ENCODE measurements around the gene UBAC2. TPM values are rescaled to one million over a fixed set of nuclear protein-coding genes. Genes with fewer than 3 reads are reported as not detected.
A peak's percentile ranks its signal among the peaks of the same experiment; 100 is the strongest.

Gene UBAC2
- total and polyA plus RNA-seq, 2 donors: 42.8 to 69.1 TPM

DNA sequence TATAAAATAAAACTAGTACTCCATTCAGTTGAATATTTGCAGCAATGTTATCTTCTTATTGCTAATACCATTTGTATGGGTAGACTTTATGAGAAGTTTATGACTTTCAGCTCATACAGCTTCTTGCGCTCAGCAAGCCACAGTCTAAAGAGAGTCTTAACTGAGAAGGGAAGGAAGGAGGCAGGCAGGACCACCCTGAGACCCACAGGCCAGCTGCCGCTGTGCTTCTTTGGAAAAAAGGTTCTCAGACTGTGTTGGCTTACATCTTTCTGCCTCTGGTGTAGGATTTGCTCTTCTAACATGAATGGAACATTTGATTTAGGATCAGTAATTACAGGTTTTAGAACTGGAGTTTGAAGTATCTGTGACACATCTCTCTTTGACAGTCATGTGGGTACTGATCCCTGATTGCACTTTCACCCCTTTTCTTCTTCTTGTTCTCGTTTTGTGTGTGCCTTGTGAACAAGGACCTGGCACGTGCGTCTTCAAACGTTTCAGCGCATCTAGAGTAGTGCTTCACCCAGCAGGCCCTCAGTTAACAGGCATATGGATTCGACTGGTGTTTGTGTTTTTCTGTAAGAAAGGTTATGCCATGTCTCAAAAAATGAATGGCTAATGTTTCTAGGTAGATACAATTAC lies 64.6 kb downstream of the UBAC2 start:
- no peak overlapping the region for H3K4me3 ChIP-seq (ENCODE audit: low read length in 2 of 2)
- H3K36me3 ChIP-seq (ENCODE audit: control insufficient read depth in 2 of 2, insufficient read depth in 2 of 2, low read length in 1 of 2): peaks cover 0 to 9% of the 10 kb centered on the region in 2 donors
- no peaks in the 10 kb centered on the region for H3K9me3 ChIP-seq (ENCODE audit: control insufficient read depth in 2 of 2, insufficient read depth in 1 of 2, low read length in 1 of 2)
- WGBS: 89% methylated on average over 8 of the region's 8 CpGs
- peaks cover 0 to 10% of the 10 kb centered on the region in 2 donors for H3K4me1 ChIP-seq (ENCODE audit: control insufficient read depth in 2 of 2, insufficient read depth in 2 of 2, low read length in 2 of 2)
- H3K27me3 ChIP-seq (ENCODE audit: control insufficient read depth in 2 of 2, insufficient read depth in 1 of 2, low read length in 1 of 2): no peaks in the 10 kb centered on the region
- no peak overlapping the region for H3K27ac ChIP-seq (ENCODE audit: low read depth in 1 of 2, low read length in 1 of 2)
- no peak for DNase-seq (ENCODE audit: low read depth in 6 of 9, low spot score in 9 of 9)

DNA sequence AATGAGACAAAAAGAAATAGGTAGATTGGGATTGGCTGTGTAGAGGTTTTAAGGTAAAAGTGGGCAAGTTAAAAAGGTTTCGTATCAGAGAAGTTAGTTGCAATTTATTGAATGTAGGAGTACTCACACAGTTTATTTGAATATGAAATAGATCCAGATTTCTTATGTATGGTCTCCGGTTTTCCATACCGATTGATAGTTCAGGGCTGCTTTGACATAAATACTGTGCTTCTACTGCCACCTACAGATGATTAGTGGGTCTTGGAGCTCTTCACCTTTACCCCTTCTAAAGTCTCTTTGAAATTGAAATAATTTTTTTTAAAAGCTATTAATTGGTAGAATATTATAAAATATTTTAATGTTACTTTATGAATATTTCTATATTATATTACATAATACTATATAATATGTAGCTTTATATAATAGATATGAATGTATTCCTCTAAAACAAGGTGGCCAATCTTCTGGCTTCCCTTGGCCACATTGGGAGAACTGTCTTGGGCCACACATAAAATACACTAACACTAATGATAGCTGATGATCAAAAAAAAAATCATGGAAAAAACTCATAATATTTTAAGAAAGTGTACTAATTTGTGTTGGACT lies 65.3 kb downstream of the UBAC2 start:
- H3K4me1 ChIP-seq (ENCODE audit: control insufficient read depth in 2 of 2, insufficient read depth in 2 of 2, low read length in 2 of 2): peaks cover 0 to 10% of the 10 kb centered on the region in 2 donors
- no peak overlapping the region for H3K4me3 ChIP-seq (ENCODE audit: low read length in 2 of 2)
- no peaks in the 10 kb centered on the region for H3K9me3 ChIP-seq (ENCODE audit: control insufficient read depth in 2 of 2, insufficient read depth in 1 of 2, low read length in 1 of 2)
- no peak overlapping the region for H3K27ac ChIP-seq (ENCODE audit: low read depth in 1 of 2, low read length in 1 of 2)
- peaks cover 0 to 9% of the 10 kb centered on the region in 2 donors for H3K36me3 ChIP-seq (ENCODE audit: control insufficient read depth in 2 of 2, insufficient read depth in 2 of 2, low read length in 1 of 2)
- peak in 5 of 9 donors; percentile 29 to 74 (median 48) for DNase-seq (ENCODE audit: low read depth in 6 of 9, low spot score in 9 of 9)
- 53% methylated on average over 3 of the region's 3 CpGs for WGBS
- no peaks in the 10 kb centered on the region for H3K27me3 ChIP-seq (ENCODE audit: control insufficient read depth in 2 of 2, insufficient read depth in 1 of 2, low read length in 1 of 2)

DNA sequence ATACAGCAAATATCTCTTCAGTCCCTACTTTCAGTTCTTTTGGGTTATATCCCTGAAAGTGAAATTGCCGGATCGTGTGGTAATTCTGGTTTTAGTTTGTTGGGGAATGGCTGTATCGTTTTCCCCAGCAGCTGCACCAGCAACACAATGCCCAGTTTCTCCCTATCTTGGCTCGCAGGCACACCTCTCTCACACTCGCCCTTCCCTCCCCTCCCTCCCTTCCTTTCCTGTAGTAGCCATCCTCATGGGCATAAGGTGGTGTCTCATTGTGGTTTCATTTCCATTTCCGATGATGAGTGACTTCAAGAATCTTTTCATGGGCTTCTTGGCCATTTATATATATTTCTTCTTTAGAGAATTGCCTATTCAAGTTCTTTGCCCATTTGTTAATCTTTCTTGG lies 66.2 kb downstream of the UBAC2 start:
- no peak overlapping the region for H3K4me3 ChIP-seq (ENCODE audit: low read length in 2 of 2)
- H3K9me3 ChIP-seq (ENCODE audit: control insufficient read depth in 2 of 2, insufficient read depth in 1 of 2, low read length in 1 of 2): no peaks in the 10 kb centered on the region
- H3K36me3 ChIP-seq (ENCODE audit: control insufficient read depth in 2 of 2, insufficient read depth in 2 of 2, low read length in 1 of 2): peaks cover 0 to 15% of the 10 kb centered on the region in 2 donors
- no peak overlapping the region for H3K27ac ChIP-seq (ENCODE audit: low read depth in 1 of 2, low read length in 1 of 2)
- peaks cover 0 to 10% of the 10 kb centered on the region in 2 donors for H3K4me1 ChIP-seq (ENCODE audit: control insufficient read depth in 2 of 2, insufficient read depth in 2 of 2, low read length in 2 of 2)
- no peaks in the 10 kb centered on the region for H3K27me3 ChIP-seq (ENCODE audit: control insufficient read depth in 2 of 2, insufficient read depth in 1 of 2, low read length in 1 of 2)
- WGBS: 95% methylated on average over 6 of the region's 6 CpGs
- no peak for DNase-seq (ENCODE audit: low read depth in 6 of 9, low spot score in 9 of 9)

DNA sequence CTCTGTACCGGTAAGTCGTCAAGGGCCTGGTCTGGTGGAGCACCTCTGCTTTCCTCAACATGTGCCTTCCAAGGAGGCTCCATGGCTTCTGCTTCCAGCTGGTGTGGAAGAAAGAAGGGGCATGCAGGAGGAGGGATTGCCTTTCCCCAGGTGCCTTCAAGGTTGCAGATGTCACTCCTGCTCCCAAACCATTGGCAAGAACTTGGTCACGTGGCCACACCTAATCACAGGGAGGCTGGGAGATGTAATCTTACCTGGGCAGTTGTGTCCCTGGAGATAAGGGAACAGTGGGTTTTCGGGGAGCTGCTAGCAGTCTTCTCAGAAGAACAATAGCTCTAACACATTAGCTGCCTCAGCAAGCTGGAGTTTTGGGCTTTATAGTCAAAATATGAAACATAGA lies 67.3 kb downstream of the UBAC2 start:
- Histone ChIP-seq H3K9me3 (ENCODE audit: control insufficient read depth in 2 of 2, insufficient read depth in 1 of 2, low read length in 1 of 2) (peaks cover 2 to 4% of the 10 kb centered on the region in 2 donors), H3K27me3 (ENCODE audit: control insufficient read depth in 2 of 2, insufficient read depth in 1 of 2, low read length in 1 of 2) (no peaks in the 10 kb centered on the region), H3K4me3 (ENCODE audit: low read length in 2 of 2) (no peak overlapping the region), H3K27ac (ENCODE audit: low read depth in 1 of 2, low read length in 1 of 2) (no peak overlapping the region), H3K36me3 (ENCODE audit: control insufficient read depth in 2 of 2, insufficient read depth in 2 of 2, low read length in 1 of 2) (peaks cover 3 to 23% of the 10 kb centered on the region in 2 donors), H3K4me1 (ENCODE audit: control insufficient read depth in 2 of 2, insufficient read depth in 2 of 2, low read length in 2 of 2) (peaks cover 0 to 10% of the 10 kb centered on the region in 2 donors)
- no peak for DNase-seq (ENCODE audit: low read depth in 6 of 9, low spot score in 9 of 9)
- WGBS: 99% methylated on average over 4 of the region's 4 CpGs

DNA sequence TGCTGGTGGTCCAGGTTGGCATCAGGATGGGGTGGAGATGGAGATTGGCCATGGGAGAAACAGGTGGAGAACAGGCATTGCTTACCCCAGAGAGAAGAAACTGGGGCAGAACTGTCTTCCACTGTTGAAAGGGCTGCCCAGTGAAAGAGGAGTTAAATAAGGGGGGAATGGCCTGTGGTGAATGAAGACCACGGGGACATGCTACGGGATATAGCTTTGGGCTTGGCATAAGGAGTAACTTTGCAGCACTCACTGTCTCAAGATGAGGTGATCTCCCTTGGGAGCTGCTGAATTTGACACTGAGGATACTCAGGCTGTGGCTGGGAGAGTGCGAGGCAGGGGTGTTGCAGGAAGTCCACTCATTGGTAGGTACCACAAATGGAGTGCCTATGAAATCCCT lies 68.2 kb downstream of the UBAC2 start:
- Histone ChIP-seq H3K4me1 (ENCODE audit: control insufficient read depth in 2 of 2, insufficient read depth in 2 of 2, low read length in 2 of 2) (peaks cover 0 to 9% of the 10 kb centered on the region in 2 donors), H3K4me3 (ENCODE audit: low read length in 2 of 2) (no peak overlapping the region), H3K27me3 (ENCODE audit: control insufficient read depth in 2 of 2, insufficient read depth in 1 of 2, low read length in 1 of 2) (no peaks in the 10 kb centered on the region), H3K9me3 (ENCODE audit: control insufficient read depth in 2 of 2, insufficient read depth in 1 of 2, low read length in 1 of 2) (peaks cover 2 to 4% of the 10 kb centered on the region in 2 donors), H3K27ac (ENCODE audit: low read depth in 1 of 2, low read length in 1 of 2) (no peak overlapping the region), H3K36me3 (ENCODE audit: control insufficient read depth in 2 of 2, insufficient read depth in 2 of 2, low read length in 1 of 2) (peaks cover 3 to 23% of the 10 kb centered on the region in 2 donors)
- DNase-seq (ENCODE audit: low read depth in 6 of 9, low spot score in 9 of 9): no peak
- whole genome bisulfite sequencing: 97% methylated on average over 3 of the region's 3 CpGs

DNA sequence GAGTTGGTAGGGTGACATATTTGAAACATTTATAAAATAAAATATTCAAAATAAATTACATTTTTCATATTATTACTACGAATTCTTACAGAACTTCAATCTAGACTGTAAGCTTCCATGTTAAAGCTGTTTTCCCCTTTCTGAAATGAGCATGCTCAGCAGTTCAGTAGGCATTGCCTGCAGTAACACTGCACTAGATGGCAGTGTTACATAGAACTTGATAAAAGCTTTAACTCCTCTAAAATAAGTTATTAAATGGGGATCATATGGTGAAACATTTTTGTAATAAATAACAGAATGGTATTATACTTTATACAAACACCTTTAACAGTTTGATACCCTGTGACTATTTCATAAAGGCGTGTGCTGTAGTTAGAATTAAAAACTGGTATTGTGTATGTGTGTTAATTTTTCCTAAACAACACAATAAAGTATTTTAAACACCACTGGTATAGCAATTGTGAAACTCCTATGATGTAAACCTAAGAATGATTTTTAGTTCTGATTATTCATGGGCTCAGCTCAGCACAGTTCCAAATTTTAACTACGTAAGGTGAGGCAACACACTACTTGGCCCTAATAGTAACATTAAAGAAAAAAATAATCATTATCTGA lies 69.1 kb downstream of the UBAC2 start:
- peak in 6 of 9 donors; percentile 42 to 77 (median 57) for DNase-seq (ENCODE audit: low read depth in 6 of 9, low spot score in 9 of 9)
- peaks cover 2 to 4% of the 10 kb centered on the region in 2 donors for H3K9me3 ChIP-seq (ENCODE audit: control insufficient read depth in 2 of 2, insufficient read depth in 1 of 2, low read length in 1 of 2)
- no peak overlapping the region for H3K4me3 ChIP-seq (ENCODE audit: low read length in 2 of 2)
- no peak overlapping the region for H3K27ac ChIP-seq (ENCODE audit: low read depth in 1 of 2, low read length in 1 of 2)
- H3K4me1 ChIP-seq (ENCODE audit: control insufficient read depth in 2 of 2, insufficient read depth in 2 of 2, low read length in 2 of 2): peaks cover under 1 to 5% of the 10 kb centered on the region in 2 donors
- H3K36me3 ChIP-seq (ENCODE audit: control insufficient read depth in 2 of 2, insufficient read depth in 2 of 2, low read length in 1 of 2): peaks cover 3 to 21% of the 10 kb centered on the region in 2 donors
- WGBS: 77% methylated on average over 3 of the region's 3 CpGs
- H3K27me3 ChIP-seq (ENCODE audit: control insufficient read depth in 2 of 2, insufficient read depth in 1 of 2, low read length in 1 of 2): no peaks in the 10 kb centered on the region

DNA sequence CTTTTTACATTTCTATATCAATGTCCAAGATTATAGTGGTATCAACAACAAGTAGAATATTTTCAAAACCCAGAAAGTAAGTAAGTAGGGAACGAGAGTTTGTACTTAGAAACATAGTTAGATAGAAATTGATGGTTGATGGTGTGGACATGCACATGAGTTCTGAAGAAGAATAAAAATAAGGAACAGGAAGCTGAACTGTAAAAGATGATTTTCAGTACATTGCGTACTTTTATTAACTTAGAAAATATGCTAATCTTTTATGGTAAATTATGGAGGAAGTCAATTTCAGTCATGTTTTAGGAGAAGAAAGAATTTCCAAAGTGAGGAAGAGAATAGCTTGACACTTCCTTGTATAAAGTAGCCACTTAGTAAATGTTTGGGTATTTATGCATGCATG lies 69.9 kb downstream of the UBAC2 start:
- Histone ChIP-seq H3K4me3 (ENCODE audit: low read length in 2 of 2) (no peak overlapping the region), H3K27me3 (ENCODE audit: control insufficient read depth in 2 of 2, insufficient read depth in 1 of 2, low read length in 1 of 2) (no peaks in the 10 kb centered on the region), H3K9me3 (ENCODE audit: control insufficient read depth in 2 of 2, insufficient read depth in 1 of 2, low read length in 1 of 2) (peaks cover 2 to 4% of the 10 kb centered on the region in 2 donors), H3K4me1 (ENCODE audit: control insufficient read depth in 2 of 2, insufficient read depth in 2 of 2, low read length in 2 of 2) (peaks cover 5 to 10% of the 10 kb centered on the region in 2 donors), H3K27ac (ENCODE audit: low read depth in 1 of 2, low read length in 1 of 2) (no peak overlapping the region), H3K36me3 (ENCODE audit: control insufficient read depth in 2 of 2, insufficient read depth in 2 of 2, low read length in 1 of 2) (peaks cover 3 to 21% of the 10 kb centered on the region in 2 donors)
- WGBS: 81% methylated on average over 2 of the region's 2 CpGs
- no peak for DNase-seq (ENCODE audit: low read depth in 6 of 9, low spot score in 9 of 9)

DNA sequence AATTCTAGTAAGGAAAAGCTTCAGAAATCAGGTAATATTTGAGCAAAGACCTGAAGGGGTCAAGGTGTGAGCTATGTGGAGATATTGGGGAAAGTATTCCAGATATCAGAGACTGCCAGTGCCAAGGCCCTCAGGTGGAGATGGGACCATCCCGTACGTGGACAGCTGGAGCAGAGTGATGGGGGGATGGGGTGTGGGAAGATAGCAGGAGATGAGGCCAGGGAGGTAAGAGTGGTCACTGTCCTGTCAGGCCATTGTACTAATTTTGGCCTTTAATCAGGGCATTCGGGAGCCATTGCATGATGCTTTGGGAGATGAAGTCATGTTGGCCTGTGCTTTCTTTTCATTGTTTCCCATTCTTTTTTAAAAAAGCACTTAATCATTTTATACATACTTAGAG lies 70.6 kb downstream of the UBAC2 start:
- Histone ChIP-seq H3K4me3 (ENCODE audit: low read length in 2 of 2) (no peak overlapping the region), H3K4me1 (ENCODE audit: control insufficient read depth in 2 of 2, insufficient read depth in 2 of 2, low read length in 2 of 2) (peaks cover 5 to 17% of the 10 kb centered on the region in 2 donors)

DNA sequence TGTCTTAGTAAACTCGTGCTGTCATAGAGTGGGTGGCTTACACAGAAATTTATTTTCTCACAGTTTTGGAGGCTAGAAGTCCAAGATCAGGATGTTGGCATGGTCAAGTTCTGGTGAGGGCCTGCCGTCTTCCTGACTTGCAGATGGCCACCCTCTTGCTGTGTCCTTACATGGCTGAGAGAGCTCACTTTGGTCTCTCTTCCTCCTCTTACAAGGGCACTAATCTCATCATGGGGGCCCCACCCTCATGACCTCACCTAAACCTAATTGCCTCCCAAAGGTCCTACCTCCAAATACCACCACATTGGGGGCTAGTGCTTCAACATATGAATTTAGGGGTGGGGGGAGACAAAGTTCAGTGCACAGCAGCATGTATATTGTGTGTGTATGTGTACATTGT lies 71.8 kb downstream of the UBAC2 start:
- Histone ChIP-seq H3K4me3 (ENCODE audit: low read length in 2 of 2) (no peak overlapping the region), H3K36me3 (ENCODE audit: control insufficient read depth in 2 of 2, insufficient read depth in 2 of 2, low read length in 1 of 2) (peaks cover 3 to 32% of the 10 kb centered on the region in 2 donors)
- WGBS: 98% methylated on average over 2 of the region's 2 CpGs

More for the DNA sequence above, 70.6 kb downstream of the UBAC2 start:
- Histone ChIP-seq H3K9me3 (ENCODE audit: control insufficient read depth in 2 of 2, insufficient read depth in 1 of 2, low read length in 1 of 2) (peaks cover 2 to 4% of the 10 kb centered on the region in 2 donors), H3K27me3 (ENCODE audit: control insufficient read depth in 2 of 2, insufficient read depth in 1 of 2, low read length in 1 of 2) (no peaks in the 10 kb centered on the region), H3K27ac (ENCODE audit: low read depth in 1 of 2, low read length in 1 of 2) (no peak overlapping the region), H3K36me3 (ENCODE audit: control insufficient read depth in 2 of 2, insufficient read depth in 2 of 2, low read length in 1 of 2) (peaks cover 3 to 27% of the 10 kb centered on the region in 2 donors)
- WGBS: 96% methylated on average over 3 of the region's 3 CpGs
- DNase-seq (ENCODE audit: low read depth in 6 of 9, low spot score in 9 of 9): no peak

More for the DNA sequence above, 71.8 kb downstream of the UBAC2 start:
- H3K9me3 ChIP-seq (ENCODE audit: control insufficient read depth in 2 of 2, insufficient read depth in 1 of 2, low read length in 1 of 2): peaks cover 2 to 4% of the 10 kb centered on the region in 2 donors
- peaks cover 5 to 24% of the 10 kb centered on the region in 2 donors for H3K4me1 ChIP-seq (ENCODE audit: control insufficient read depth in 2 of 2, insufficient read depth in 2 of 2, low read length in 2 of 2)
- H3K27ac ChIP-seq (ENCODE audit: low read depth in 1 of 2, low read length in 1 of 2): no peak overlapping the region
- no peaks in the 10 kb centered on the region for H3K27me3 ChIP-seq (ENCODE audit: control insufficient read depth in 2 of 2, insufficient read depth in 1 of 2, low read length in 1 of 2)
- no peak for DNase-seq (ENCODE audit: low read depth in 6 of 9, low spot score in 9 of 9)

All from thymus (tissue), 11 donors.